Common myeloid progenitor, CD34-positive (primary cell): ENCODE measurements around the gene DEGS2.

Experiments
- CTCF ChIA-PET: fragments of 350-600 bp; sonication (Branson Sonifier 250); formaldehyde crosslinking; loops from one replicate; lab custom pipeline; 2021; ENCODE audit warnings: antibody characterized with exemption; lab: Charles Lee
- POLR2A ChIA-PET: fragments of 350-600 bp; sonication (Branson Sonifier 250); formaldehyde crosslinking; loops from one replicate; lab custom pipeline; 2021; ENCODE audit warnings: antibody characterized with exemption; lab: Charles Lee
- DNase-seq, 3 donors: peaks; one replicate each; pipeline versions ENCODE4 v3.0.0 to v3.0.0-alpha.2; 2013
- H3K27ac ChIP-seq, 2 experiments: 1 replicate in 1 of 2; 2 replicates in 1 of 2; pipeline ENCODE4 v1.7.0; 2013; ENCODE audit warnings: inconsistent platforms in 2 of 2, low read length in 2 of 2, mild to moderate bottlenecking in 2 of 2, low read depth in 1 of 2, moderate library complexity in 1 of 2; ENCODE audit not compliant: severe bottlenecking in 2 of 2, insufficient read depth in 1 of 2, poor library complexity in 1 of 2
- H3K27me3 ChIP-seq, 5 experiments: replicated peaks in 2 of 5; 1 replicate in 3 of 5; 2 replicates in 2 of 5; pipeline versions ENCODE4 v1.6.1 to v1.7.0; 2013; ENCODE audit warnings: low read length in 4 of 5, mild to moderate bottlenecking in 2 of 5, moderate library complexity in 2 of 5, inconsistent platforms in 1 of 5; ENCODE audit not compliant: insufficient read depth in 5 of 5, control insufficient read depth in 4 of 5
- H3K36me3 ChIP-seq, 4 experiments: 1 replicate in 2 of 4; 2 replicates in 2 of 4; pipeline versions ENCODE4 v1.6.1 to v1.7.0; 2013; ENCODE audit warnings: low read length in 3 of 4, control low read depth in 1 of 4, mild to moderate bottlenecking in 1 of 4; ENCODE audit not compliant: control insufficient read depth in 4 of 4, insufficient read depth in 4 of 4
- H3K4me1 ChIP-seq, 4 experiments: 1 replicate in 3 of 4; 2 replicates in 1 of 4; pipeline versions ENCODE4 v1.6.1 to v1.7.1; 2013; ENCODE audit warnings: low read length in 3 of 4, mild to moderate bottlenecking in 3 of 4, control low read depth in 1 of 4, inconsistent platforms in 1 of 4, moderate library complexity in 1 of 4; ENCODE audit not compliant: control insufficient read depth in 4 of 4, insufficient read depth in 4 of 4; ENCODE audit errors: control extremely low read depth in 1 of 4
- H3K4me3 ChIP-seq, 7 experiments: 1 replicate in 4 of 7; 2 replicates in 3 of 7; pipeline versions ENCODE4 v1.5.1 to v1.7.0; 2013; ENCODE audit warnings: mild to moderate bottlenecking in 7 of 7, low read length in 6 of 7, moderate library complexity in 6 of 7, inconsistent platforms in 2 of 7, low read depth in 2 of 7, control low read depth in 1 of 7; ENCODE audit not compliant: insufficient read depth in 4 of 7, control insufficient read depth in 1 of 7; ENCODE audit errors: extremely low read depth in 1 of 7
- H3K9me3 ChIP-seq, 5 experiments: 1 replicate in 4 of 5; 2 replicates in 1 of 5; pipeline versions ENCODE4 v1.6.1 to v1.7.1; 2013; ENCODE audit warnings: low read length in 4 of 5, mild to moderate bottlenecking in 2 of 5, inconsistent platforms in 1 of 5, low read depth in 1 of 5, moderate library complexity in 1 of 5; ENCODE audit not compliant: control insufficient read depth in 4 of 5, insufficient read depth in 2 of 5; ENCODE audit errors: control extremely low read depth in 1 of 5
- WGBS: methylation state at CpG from one replicate; pipeline ENCODE4 v1.1.5; 2013; ENCODE audit not compliant: insufficient coverage; 5-methylcytosine and 5-hydroxymethylcytosine counted together

The DEGS2 gene

GRCh38 chr14:100149851-100150611 lies 9.4 kb downstream of the DEGS2 start:
- peaks cover 0 to 9% (median 3%) of the 10 kb centered on the region in 4 experiments for H3K36me3 ChIP-seq
- CTCF ChIA-PET = no interaction called here

DNA sequence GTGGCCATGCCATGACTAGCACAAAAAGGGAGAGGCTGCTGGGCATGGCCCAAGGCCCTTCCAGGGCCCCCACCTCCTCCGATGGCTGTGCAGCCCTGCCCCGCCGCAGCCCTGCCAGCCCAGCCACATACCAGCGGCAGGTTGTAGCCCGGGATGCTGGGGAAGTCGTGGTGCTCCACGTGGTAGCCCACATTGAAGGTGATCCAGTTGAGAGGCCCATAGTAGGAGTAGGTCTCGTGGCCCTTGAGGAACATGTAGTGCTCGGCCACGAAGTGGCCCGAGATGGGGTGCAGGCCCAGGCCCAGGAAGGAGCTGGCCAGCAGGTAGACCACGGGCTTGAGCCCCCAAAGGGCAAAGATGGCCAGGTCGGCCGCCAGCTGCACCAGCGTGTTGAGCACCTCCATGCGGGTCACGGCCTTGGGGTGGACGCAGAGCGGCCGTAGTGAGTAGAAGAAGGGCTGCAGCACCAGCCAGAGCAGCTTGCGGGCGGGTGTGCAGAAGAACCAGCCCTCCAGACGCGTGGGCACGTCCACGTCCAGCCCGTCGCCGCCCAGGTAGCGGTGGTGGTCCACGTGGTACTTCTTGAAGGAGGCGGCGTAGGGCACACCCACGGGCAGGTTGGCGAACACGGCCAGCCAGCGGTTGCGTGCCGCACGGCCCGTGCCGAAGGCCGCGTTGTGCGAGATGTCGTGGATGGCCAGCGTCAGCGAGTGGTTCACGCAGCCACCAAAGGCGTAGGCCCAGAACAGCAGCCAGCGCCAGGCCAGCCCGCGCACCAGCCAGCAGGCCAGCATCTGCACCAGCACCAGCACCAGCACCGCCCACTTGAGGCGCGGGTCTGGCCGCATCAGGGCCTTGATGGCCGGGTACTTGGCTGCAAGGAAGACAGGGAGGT lies 10.4 kb downstream of the DEGS2 start:
- Histone ChIP-seq H3K36me3 (peaks cover 0 to 17% (median 7%) of the 10 kb centered on the region in 4 experiments), H3K4me3 (no peak overlapping the region), H3K27ac (no peak overlapping the region), H3K4me1 (peaks cover 0 to 22% (median 20%) of the 10 kb centered on the region in 4 experiments), H3K9me3 (peaks cover 0 to 3% (median 0%) of the 10 kb centered on the region in 5 experiments), H3K27me3 (no peaks in the 10 kb centered on the region)
- WGBS = 97% methylated on average over 52 of the region's 58 CpGs
- DNase-seq = no peak
- CTCF ChIA-PET = interaction anchor here (1.4 to 3.7 kb wide), 2 partner anchors 11 to 44 kb away, joined by 4 to 24 read pairs; no protein-coding TSS in a partner anchor
- POLR2A ChIA-PET = no interaction called here

More at GRCh38 chr14:100149851-100150611, 9.4 kb downstream of the DEGS2 start:
- WGBS = 97% methylated on average over 10 of the region's 21 CpGs
- Histone ChIP-seq H3K27me3 (no peaks in the 10 kb centered on the region), H3K4me3 (no peak overlapping the region), H3K27ac (no peak overlapping the region), H3K4me1 (peaks cover 0 to 22% (median 20%) of the 10 kb centered on the region in 4 experiments), H3K9me3 (peaks cover 0 to 12% (median 6%) of the 10 kb centered on the region in 5 experiments)
- POLR2A ChIA-PET = no interaction called here
- no peak for DNase-seq

GRCh38 chr14:100147691-100148464 lies 11.6 kb downstream of the DEGS2 start:
- Histone ChIP-seq H3K4me1 (peaks cover 0 to 28% (median 25%) of the 10 kb centered on the region in 4 experiments), H3K27ac (no peak overlapping the region), H3K4me3 (no peak overlapping the region), H3K27me3 (no peaks in the 10 kb centered on the region), H3K36me3 (peaks cover 0 to 29% (median 11%) of the 10 kb centered on the region in 4 experiments), H3K9me3 (no peaks in the 10 kb centered on the region)
- POLR2A ChIA-PET = interaction anchor here (0.6 kb wide), 1 partner anchor 1817 kb away, joined by 3 read pairs; no protein-coding TSS in a partner anchor
- WGBS = 94% methylated on average over 10 of the region's 28 CpGs
- CTCF ChIA-PET = interaction anchor here (1.2 to 3.7 kb wide), 4 partner anchors 10 to 45 kb away, joined by 3 to 24 read pairs (median 4); no protein-coding TSS in a partner anchor
- DNase-seq = peak in 1 of 3 donors; percentile 45

DNA sequence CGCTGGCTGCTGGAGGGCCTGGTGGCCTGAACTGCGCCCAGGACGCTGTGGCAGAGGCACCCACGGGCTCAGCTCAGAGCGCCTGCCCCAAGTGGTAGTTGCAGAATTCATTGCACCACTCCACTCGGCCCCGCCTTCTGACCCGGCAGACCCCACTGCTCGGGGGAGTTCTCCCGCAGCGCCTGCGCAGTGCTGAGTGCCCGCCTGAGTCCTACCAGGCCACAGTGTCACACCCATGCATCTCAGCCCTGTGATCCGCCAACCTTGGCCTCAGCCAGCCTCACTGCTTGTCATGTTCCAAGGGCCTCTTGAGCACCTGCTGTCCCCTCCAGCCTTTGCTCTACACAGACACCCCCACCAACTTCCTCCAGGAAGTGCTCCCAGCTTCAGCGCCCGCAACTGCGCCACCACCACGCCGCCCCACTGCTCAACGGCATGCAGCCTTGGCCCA lies 12.2 kb downstream of the DEGS2 start:
- H3K4me1 ChIP-seq = peaks cover 0 to 35% (median 32%) of the 10 kb centered on the region in 4 experiments
- ChIA-PET POLR2A (interaction anchor here (0.6 kb wide), 1 partner anchor 1818 kb away, joined by 3 read pairs; no protein-coding TSS in a partner anchor), CTCF (interaction anchor here (0.6 to 3.7 kb wide), 7 partner anchors 8 to 46 kb away, joined by 3 to 24 read pairs (median 4); no protein-coding TSS in a partner anchor)
- no peaks in the 10 kb centered on the region for H3K9me3 ChIP-seq
- no peaks in the 10 kb centered on the region for H3K27me3 ChIP-seq
- H3K27ac ChIP-seq = no peak overlapping the region
- H3K36me3 ChIP-seq = peaks cover 0 to 34% (median 11%) of the 10 kb centered on the region in 4 experiments
- H3K4me3 ChIP-seq = peak overlapping the region in 2 of 7 experiments; percentile 32 to 58
- WGBS = 37% methylated on average over 15 of the region's 20 CpGs
- DNase-seq = peak; percentile 42 to 83 (median 82)

GRCh38 chr14:100146531-100147091 lies 12.8 kb downstream of the DEGS2 start:
- WGBS = 94% methylated on average over 24 of the region's 29 CpGs
- ChIA-PET POLR2A (no interaction called here), CTCF (interaction anchor here (0.6 to 3.7 kb wide), 10 partner anchors 9 to 75 kb away, joined by 3 to 24 read pairs (median 4); no protein-coding TSS in a partner anchor)
- H3K4me1 ChIP-seq = peaks cover 0 to 41% (median 38%) of the 10 kb centered on the region in 4 experiments
- H3K9me3 ChIP-seq = no peaks in the 10 kb centered on the region
- H3K36me3 ChIP-seq = peaks cover 0 to 39% (median 11%) of the 10 kb centered on the region in 4 experiments
- H3K4me3 ChIP-seq = peak overlapping the region in 2 of 7 experiments; percentile 32 to 58
- DNase-seq = peak in 1 of 3 donors; percentile 42
- H3K27ac ChIP-seq = no peak overlapping the region
- no peaks in the 10 kb centered on the region for H3K27me3 ChIP-seq
